Hippocampal formation (tissue), 2 donors: ENCODE results near the gene RAB35.

ENCODE experiments used
- DNase-seq, 2 donors: peaks; one replicate each; lab custom pipeline; 2025; lab: John Stamatoyannopoulos, UW

RAB35 gene

DNA sequence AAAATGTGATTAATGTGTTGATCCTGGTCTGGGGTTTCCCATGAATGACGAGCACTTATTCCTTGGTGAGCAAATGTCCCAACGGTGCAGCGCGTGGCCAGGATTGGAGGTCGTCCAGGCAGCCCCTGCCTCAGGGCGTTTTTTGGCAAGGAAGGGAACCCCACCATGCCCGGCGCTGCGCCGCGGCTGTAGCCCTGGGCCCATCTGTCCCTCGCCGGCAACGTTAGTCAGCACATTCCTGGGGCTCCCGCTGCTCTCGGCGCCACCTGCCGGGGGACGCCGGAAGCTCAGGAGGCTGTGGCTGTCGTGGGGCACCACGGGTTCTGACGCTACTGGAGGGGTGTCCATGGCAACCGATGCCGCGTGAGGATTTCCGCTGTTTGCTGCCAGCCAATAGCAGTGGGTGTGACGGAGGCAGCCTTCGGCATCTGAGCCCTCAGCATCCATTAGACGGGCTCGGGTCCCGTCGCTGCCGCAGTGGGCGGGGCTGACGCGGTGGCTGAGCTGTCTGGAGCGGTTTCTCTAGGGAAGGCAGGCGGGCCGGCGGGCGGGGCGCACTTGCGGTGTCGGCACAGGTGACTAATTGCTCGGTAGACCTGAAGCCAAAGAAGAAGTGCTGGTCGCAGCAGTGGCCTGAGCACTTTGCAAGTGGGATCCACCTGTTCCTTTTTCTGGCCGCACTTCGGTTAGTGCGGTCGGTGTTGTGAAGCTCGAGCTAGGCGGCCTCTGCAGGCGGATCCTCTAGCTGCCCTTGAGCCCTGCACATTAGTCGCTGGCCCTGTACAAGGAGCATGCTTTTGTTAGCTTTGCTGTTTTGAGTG lies 29.5 kb downstream of the RAB35 start:
- peak; percentile 97 to 100 for DNase-seq

DNA sequence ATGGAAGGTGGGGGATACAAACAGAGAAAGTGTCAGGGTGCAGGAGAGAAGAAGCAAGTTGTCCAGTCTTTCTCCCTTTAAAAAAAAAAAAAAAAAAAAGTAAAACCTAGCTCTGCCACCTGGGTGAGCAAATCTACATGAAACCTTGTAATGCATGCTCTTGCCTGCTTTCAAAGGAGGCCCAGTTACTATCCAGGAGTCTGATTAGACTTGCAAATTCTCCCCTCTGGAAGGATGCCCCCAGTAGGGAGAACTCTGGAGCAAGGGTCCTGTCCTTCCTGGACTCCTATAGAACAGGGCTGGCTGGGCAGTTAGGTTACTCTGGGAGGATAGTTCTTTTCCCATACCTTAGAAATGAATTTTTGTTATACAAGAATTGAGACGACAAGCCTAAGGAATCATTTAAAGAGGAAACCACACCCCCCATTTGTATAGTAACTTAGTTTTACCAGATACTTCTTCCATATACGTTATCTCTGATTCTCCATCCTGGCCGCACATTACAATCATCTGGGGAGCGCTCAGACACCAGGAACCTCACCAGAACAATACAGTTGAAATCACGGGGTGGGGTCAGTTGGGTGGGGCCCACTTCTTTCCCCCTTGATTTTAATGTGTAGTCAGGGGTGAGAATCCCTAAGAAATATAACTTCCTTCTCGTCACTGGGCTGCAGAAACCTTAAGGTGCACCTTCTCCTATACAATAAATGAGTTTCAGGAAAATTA lies 30.5 kb downstream of the RAB35 start:
- DNase-seq = no peak

DNA sequence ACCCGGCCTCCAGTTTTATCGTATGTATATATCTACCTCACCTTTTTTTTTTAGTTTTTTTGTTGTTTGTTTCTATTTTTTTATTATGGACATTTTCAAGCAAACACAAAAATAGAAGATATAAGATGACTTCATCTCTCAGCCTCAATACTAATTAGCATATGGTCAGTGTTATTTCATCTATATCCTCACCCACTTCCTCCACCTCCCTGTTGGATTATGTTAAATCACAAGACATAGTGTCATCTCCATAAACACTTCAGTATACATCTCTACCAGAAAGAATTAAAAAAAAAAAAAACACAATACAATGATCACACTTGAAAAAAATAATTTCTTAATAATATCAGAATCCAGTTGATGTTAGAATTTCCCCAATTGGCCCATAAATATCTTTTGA lies 34.9 kb downstream of the RAB35 start:
- no peak for DNase-seq

DNA sequence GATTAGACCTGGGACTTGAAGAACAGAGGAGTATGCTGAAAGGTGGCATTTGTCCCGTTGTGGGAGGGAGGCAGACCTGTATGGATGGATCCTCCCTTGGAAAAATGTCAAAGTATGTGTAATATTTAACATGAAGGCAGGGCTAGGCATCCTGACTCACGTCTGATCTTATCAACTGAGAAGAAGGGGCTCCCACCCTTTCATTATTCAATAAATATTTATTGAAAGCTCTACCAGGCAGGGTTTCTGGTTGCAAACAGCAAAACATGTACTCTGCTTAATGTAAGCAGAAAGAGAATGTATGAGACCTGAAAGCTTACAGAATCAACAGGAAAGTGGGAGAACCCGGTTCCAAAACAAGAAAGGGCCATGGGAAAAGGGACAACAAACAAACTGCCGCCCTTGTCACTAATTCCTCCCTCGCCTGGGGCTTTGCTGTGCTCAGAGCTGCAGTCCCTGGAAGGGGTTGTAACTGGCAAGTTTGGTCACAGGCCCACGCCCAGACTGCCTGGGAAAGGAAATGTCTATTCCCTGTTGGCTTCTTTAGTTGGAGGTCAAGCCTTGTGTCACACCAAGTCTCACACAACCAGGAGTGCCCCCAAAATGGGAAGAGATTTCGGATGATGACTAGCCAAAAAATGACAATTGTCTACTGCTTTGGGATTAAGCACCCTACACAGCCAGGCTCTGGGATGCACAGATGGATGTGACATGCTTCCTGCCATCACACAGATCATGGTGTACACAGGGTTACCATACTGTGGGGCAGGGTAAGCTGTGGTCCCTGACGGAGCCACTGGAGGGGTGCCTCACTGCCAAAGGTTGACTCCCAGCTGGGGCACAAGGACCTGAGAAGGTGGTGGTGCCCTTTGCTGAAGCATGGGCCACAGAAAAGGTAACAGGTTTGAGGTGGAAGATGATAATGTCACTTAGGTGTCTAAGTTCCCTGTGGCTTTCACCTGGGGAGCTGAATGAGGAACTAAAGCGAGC lies 36.8 kb downstream of the RAB35 start:
- DNase-seq = no peak

DNA sequence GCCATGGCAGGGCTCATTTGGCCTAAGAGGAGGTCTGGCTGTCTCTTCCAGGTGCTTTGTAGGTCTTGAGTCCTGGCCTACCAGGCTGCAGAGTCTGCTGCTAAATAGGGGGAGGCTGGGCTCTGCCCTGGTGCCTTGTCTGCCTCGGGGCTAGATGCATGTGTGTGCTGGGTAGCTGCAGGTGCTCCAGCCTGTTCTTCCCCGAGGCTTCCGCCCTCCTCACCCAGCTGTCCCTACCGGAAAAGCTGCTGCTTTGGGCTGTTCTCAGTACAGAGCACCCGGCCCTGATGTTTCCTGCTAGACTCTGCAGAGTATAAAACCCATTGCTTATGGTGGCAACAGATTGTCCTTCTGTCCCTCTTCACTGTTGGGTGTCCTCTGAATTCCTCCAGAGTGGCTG lies 37.7 kb downstream of the RAB35 start:
- no peak for DNase-seq

DNA sequence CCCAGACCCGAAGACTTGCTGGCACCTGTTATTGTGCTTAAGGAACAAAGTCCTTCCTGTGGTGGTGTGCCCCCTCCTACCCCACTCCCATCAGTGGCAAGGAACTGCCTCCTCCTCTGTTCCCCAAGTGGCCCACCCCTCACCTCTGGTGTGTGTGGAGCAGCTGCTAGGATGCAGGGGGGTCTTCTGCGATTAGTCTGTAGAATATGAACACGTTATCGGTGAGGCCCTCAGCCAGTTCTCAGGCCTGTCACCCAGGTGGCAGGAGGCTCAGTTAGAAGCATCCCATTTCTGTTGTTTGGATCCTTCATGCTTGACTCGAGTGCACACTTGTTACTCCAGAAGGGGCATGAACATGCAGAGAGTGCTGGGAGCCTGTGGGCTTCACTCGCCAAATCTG lies 39.3 kb downstream of the RAB35 start:
- DNase-seq = no peak

DNA sequence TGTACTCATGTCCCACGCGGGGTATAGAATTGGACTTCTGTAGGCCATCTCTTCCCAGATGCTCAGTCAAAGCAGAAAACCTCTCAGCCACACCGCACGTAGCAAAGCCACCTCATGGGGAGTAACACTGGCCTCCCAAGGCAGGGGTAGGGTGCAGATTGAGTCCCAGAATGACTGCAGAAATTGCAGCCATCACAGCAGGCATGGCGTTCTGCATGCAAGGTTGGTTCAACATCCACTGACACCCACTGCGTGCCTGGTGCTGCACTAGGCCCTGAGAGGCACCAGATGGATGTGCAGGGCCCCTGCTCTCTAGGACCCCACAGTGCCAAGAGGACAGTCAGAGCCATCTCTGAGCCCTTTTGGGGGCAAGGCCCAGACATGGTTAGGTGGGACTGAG lies 39.9 kb downstream of the RAB35 start:
- no peak for DNase-seq

DNA sequence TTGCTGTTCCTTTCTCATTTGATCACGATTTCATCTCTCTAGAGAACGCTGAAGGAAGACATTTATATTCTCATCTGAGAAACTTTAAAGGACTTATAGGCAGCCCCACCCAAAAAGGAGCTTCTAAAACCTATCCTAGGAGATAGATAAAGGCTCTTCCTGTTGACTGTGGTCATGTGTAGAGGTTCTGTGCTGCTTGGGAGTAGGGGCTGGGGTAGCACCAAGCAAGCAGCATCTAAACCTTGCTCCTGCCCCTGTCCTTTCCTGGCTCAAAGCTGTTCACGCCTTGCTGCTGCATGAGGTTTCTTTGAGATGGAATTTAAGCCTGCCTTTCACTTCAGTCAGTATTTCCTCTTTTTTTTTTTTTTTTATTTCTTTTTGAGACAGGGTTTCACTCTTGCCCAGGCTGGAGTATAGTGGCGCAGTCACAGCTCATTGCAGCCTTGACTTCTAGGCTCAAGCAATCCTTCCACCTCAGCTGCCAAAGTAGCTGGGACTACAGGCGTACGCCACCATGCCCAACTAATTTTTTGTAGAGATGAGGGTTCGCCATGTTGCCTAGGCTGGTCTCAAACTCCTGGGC lies 41.4 kb downstream of the RAB35 start:
- DNase-seq = no peak

DNA sequence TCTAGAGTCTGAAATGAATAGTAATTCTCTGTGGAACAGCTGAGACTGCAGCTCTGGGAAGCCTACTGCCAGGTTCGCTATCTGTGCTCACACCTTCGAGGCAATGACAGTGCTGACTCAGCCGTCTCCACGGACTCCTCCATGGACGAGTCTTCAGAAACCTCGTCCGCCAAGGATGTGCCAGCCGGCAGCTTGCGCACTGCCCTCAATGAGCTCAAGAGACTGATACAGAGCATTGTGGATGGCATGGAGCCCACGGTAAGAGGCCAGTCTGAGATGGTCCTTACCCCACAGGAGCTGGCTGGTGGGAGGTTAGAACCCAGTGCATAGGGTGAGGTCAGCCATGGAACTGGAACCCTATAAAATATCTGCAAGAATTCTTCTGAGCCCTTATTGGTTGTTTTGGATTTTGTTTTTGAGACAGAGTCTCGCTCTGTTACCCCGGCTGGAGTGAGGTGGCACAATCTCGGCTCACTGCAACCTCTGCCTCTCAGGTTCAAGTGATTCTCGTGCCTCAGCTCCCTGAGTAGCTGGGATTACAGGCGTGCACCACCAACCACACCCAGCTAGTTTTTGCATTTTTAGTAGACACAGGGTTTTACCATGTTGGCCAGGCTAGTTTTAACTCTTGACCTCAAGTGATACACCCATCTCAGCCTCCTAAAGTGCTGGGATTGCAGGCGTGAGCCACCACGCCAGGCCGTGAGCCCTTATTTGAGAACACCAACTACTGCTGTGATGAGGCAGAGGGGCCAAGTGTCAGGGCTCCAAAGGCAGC lies 43.9 kb downstream of the RAB35 start:
- DNase-seq = no peak

DNA sequence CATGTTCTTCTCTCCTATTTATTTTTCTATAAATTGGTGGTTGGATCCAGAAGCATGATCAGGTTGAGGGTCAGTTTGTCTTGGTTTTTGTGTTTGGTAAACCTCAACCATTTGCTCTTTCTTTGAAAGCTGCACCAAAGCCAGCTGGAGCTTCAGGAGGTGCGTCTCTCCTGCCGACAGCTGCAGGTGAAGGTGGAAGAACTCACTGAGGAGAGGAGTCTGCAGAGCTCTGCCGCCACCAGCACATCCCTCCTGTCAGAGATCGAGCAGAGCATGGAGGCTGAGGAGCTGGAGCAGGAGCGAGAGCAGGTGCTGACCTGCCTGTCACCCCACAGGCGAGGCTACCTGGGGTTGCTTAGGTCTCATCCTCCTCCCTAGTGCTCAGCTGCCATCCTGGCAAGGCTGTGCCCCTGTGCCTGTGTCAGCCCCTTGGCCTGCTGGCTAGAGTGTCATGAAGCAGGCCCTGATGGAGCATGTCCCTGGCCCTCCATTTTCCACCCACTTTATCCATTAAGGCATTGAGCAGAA lies 45.0 kb downstream of the RAB35 start:
- DNase-seq = no peak

DNA sequence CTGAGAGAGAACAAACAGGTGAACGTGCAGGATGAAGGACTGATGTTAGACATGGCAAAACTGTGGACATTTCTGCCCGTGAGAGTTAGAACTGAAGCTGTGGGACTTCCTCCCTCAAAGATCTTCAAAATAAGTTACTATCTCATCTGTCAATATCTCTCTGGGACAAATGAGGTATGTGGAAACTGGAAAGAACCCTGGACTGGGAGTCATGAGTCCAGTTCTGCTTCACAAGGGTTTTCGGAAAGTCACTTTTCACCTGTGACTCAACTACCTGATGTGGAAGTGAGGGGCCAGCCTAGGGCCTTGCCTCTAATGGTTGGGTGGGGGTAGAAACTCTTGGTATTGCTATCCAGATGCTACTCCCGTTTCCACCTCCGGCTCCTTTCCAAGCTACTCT lies 47.3 kb downstream of the RAB35 start:
- DNase-seq = no peak

DNA sequence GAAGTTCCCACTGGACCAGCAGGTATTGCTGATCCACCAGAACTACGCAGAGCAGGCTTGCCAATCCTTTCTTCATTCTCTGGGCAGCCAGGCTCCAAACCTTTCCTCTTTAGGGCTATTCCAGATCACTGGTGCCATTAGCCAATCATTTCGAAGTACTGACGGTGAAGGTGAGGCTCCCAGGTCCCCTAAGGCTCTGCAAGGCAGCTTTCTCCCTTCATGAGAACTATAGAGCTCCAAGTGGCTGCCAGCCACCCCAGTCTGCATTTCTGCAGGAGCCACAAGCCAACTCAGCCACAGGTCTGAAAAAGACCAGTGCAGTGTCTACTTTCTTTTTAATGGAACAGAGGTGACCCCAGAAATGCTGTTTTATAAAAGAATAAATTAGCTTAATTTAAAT lies 48.7 kb downstream of the RAB35 start:
- no peak for DNase-seq

DNA sequence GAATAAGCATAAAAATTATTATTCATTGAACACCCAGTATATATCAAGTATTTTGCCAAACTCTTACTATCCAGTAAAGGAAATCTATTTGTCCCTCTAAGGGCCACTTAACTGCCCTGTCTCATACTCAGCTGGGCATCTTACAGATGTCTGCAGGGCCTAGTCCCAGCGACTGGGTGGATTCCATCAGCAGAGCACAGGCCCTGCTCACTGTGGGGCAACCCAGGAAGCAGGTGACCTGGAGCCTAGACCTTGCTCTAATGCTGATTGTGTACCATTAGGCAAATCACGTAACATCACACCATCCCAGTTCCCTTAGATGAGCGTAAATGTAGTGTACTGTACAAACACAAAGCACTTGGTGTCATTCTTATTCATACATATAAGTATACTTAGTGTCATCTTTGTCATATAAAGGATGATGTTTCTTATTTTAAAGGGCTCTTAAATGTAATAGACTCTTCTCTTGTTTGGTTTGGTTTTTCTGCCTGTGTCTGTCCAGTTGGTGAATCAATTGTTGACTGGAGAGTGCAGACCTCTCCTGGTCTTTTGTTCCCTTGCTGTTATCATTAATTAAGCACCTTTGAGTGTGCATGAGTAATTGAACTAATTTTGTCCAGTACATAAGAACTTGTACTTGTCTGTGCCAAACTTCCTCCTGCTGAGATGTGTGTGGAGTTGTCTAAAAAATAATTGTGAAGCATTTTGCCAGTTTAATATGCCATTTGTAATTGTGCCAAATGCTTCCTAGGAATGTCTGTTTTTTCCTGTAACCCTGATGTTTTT lies 49.3 kb downstream of the RAB35 start:
- DNase-seq = no peak

DNA sequence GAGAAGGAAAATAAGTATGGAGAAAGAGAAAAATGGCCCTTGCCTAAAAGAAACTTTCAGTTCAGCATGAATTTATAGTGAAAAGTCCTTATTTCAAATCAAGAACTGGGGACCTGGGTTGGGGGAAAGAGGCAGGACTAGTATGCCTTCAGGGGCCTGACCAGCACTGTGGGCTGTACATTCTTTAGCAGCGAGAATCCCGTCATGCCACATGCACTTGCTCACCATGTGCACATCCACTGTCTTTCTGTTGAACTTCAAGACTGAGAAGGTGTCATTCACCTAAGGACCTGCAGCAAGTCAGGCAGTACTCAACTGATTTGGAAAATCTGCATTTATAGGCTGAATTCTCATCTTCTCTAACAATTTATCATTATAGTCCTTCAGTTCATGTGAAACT lies 50.2 kb downstream of the RAB35 start:
- no peak for DNase-seq

DNA sequence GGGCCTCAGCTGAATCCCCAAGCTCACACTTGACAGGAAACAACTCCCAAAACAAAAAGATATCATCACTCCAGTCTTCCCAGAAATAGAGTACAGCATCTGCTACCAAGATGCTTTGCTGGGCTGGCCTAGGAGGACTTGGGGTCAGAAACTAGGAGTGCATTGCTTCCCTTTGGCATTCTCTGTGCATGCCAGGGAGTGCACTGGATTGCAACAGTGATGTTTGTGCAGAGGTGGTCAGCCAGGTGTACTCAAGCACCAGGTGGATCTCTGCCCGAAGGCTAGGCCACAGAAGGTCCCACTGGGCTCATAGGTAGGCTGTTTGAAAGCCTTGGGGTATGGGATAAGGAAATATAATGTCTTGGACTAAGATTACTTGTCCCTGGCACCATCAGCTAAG lies 51.1 kb downstream of the RAB35 start:
- no peak for DNase-seq

DNA sequence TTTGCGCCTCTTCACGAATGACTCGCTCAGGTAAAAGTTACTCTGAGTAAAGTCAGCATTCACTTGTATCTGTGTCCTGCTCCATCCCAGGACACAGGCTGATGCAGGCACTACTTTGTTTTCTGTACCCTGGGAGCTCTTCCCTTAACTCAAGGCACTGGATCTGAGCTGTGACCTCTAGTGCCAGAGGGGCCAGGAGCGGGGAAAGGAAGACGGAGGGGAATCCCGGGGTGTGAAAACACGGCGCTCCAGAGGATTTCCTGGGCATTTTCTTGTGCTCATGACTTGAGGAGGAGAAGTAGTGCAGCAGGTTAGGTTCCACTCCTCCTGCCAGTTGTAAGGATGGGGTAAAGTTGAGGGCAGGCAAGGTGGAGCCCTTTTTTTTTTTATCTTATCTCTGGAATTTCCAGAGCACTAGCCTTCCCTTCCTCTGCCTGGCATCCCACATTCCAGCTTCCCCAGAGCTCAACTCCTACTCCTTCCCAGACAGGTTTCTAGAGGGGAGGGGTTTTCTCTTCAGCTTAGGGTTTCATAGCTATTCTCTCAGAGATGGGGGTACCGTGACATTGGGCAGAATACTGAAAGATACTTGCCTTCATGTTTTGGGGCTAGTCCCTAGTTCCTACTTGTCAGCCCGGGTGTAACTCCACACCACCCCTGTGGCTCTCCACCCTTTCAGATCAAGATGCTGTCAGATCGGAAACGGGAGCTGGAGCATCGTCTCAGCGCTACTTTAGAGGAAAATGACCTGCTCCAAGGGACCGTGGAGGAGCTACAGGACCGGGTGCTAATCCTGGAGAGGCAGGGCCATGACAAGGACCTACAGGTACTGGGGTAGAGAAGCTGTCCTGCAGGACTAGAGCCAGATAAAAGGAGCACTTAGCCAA lies 52.3 kb downstream of the RAB35 start:
- DNase-seq = no peak

DNA sequence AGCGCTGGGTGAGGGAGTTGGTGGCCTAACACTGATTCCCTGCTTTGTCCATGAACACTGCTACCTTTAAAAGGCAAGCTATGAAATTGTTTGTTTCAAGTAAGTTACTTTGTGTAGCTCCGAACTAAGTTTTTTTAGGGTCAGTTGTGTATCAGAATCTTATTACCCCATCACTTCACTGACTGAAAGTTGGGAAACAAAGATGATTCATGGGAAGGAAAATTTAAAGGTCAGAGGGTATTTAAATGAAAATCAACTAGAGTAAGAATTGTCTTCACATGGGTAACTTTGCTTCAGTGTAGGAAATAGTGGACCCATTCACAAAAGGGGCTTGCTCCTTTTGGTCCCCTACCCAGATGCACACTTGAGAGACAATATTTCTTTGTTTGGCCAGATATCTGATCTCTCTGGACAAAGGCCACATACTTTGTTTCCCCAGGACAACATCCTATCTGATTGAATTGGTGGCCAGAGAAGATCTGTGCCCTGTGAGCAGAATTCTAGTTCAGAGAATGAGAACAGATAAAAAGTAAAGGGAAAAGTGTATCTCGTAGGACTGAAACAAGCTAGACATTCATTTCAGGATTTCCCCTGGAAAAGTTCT lies 53.5 kb downstream of the RAB35 start:
- no peak for DNase-seq

DNA sequence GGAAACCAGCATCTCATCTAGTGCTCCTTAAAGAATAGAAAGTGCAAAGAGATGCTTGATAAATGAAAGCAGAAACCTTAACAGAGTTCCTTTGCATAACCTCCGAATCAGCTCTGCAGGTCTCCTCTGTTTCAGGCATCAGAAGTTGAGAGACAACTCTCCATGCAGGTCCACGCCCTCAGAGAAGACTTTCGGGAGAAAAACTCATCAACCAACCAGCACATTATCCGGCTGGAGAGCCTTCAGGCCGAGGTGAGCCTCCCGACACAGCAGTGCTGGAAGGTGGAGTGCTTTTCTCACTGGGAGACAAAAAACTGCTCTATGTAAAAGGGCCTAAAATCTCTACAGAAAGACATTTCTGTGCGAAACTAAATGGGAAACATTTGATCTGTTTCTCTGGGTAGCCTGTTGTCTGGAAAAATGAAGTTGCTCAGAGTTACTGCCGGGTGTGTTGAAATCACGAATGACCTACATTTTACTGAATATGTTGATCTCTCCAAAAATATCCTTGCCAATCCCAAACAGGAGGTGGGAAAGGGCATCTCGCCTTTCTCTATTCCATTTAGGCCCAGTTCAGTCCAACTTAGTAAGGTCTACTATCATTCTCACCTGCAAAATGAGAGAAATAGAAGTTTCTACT lies 54.9 kb downstream of the RAB35 start:
- no peak for DNase-seq
